RWPE2 (cell line): Measurements from ENCODE around the gene DLGAP4.
A peak's percentile ranks its signal among the peaks of the same experiment; 100 is the strongest.
"Not testable (repeated sequence)": the region's sequence is repeated elsewhere in the genome, so short reads cannot be mapped to it uniquely, and the experiment has no call there.

Experiments used
- ATAC-seq: fragments of 200-7000 bp; cut with Tn5 transposase; 3 replicates; pipeline ENCODE4 v1.9.1; 2021; ENCODE audit warnings: low read depth
- DNase-seq: peaks from one replicate; pipeline ENCODE4 v3.0.0-alpha.2; 2020; ENCODE audit warnings: low spot score
- H3K27ac ChIP-seq: fragments of 450-650 bp; 2 replicates; pipeline ENCODE4 v1.5.1; 2017; ENCODE audit warnings: mild to moderate bottlenecking; ENCODE audit not compliant: poor library complexity, severe bottlenecking
- H3K27me3 ChIP-seq: fragments of 250-450 bp; sonication (Bioruptor Pico); 2 replicates; pipeline ENCODE4 v1.5.1; 2021; ENCODE audit warnings: mild to moderate bottlenecking, moderate library complexity; ENCODE audit not compliant: insufficient read depth, poor library complexity, severe bottlenecking
- H3K36me3 ChIP-seq: fragments of 250-450 bp; sonication (Bioruptor Pico); 2 replicates; pipeline ENCODE4 v1.5.1; 2020; ENCODE audit warnings: low read depth, mild to moderate bottlenecking, moderate library complexity
- H3K4me1 ChIP-seq: fragments of 250-450 bp; sonication (Bioruptor Pico); 2 replicates; pipeline ENCODE4 v1.5.1; 2021; ENCODE audit warnings: mild to moderate bottlenecking, moderate library complexity; ENCODE audit not compliant: insufficient read depth, poor library complexity, severe bottlenecking
- H3K4me3 ChIP-seq: fragments of 250-450 bp; sonication (Bioruptor Pico); 2 replicates; pipeline ENCODE4 v1.5.1; 2021; ENCODE audit warnings: mild to moderate bottlenecking, moderate library complexity; ENCODE audit not compliant: severe bottlenecking
- H3K9me3 ChIP-seq: fragments of 250-450 bp; sonication (Bioruptor Pico); 2 replicates; pipeline ENCODE4 v1.5.1; 2021; ENCODE audit warnings: mild to moderate bottlenecking, moderate library complexity; ENCODE audit not compliant: severe bottlenecking
- TF ChIP-seq, protein P1 (sequence below): fragments of 450-650 bp; IDR thresholded peaks from one replicate; pipeline ENCODE4 v1.5.1; 2017; ENCODE audit warnings: mild to moderate bottlenecking, moderate library complexity; ENCODE audit not compliant: poor library complexity, severe bottlenecking

The DLGAP4 gene

GRCh38 chr20:36519012-36519719, 213.0 kb downstream of the DLGAP4 start:
- Histone ChIP-seq H3K4me3 (no peak overlapping the region), H3K36me3 (peaks cover 91% of the 10 kb centered on the region), H3K4me1 (no peaks in the 10 kb centered on the region), H3K27ac (no peak overlapping the region), H3K9me3 (no peaks in the 10 kb centered on the region), H3K27me3 (no peaks in the 10 kb centered on the region)
- TF ChIP-seq, protein P1, sequence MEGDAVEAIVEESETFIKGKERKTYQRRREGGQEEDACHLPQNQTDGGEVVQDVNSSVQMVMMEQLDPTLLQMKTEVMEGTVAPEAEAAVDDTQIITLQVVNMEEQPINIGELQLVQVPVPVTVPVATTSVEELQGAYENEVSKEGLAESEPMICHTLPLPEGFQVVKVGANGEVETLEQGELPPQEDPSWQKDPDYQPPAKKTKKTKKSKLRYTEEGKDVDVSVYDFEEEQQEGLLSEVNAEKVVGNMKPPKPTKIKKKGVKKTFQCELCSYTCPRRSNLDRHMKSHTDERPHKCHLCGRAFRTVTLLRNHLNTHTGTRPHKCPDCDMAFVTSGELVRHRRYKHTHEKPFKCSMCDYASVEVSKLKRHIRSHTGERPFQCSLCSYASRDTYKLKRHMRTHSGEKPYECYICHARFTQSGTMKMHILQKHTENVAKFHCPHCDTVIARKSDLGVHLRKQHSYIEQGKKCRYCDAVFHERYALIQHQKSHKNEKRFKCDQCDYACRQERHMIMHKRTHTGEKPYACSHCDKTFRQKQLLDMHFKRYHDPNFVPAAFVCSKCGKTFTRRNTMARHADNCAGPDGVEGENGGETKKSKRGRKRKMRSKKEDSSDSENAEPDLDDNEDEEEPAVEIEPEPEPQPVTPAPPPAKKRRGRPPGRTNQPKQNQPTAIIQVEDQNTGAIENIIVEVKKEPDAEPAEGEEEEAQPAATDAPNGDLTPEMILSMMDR, result no peak
- DNase-seq (no peak), ATAC-seq (no peak)

GRCh38 chr20:36519944-36520343, 213.8 kb downstream of the DLGAP4 start:
- H3K27me3 ChIP-seq, result no peaks in the 10 kb centered on the region
- H3K9me3 ChIP-seq, result no peaks in the 10 kb centered on the region
- no peak overlapping the region for H3K4me3 ChIP-seq
- peaks cover 91% of the 10 kb centered on the region for H3K36me3 ChIP-seq
- H3K4me1 ChIP-seq, result no peaks in the 10 kb centered on the region
- DNase-seq (no peak), ATAC-seq (peak; percentile 35; the same call in 1 of the 3 replicates)
- TF ChIP-seq, protein P1, result no peak
- H3K27ac ChIP-seq, result no peak overlapping the region

DNA sequence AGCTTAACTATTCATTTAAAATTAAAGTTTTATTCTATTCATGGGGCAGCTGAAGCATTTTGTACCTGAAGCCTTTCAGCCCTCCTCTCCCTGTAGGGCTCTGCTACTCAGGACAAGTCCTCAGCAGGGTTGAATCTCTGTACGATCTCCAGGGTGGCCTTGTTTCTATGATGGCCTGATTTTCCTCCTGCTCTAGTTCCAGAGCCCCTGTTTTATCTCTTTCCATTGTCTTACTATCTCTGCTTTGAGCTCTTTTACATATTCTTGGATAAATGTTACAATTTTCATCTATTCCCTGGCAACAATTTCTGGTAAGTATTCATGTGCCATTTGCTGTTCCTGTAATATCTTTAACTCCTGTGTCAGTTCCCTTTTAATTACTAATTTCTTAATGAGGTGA, 215.4 kb downstream of the DLGAP4 start:
- Histone ChIP-seq H3K4me3 (no peak overlapping the region), H3K27me3 (no peaks in the 10 kb centered on the region), H3K9me3 (no peaks in the 10 kb centered on the region), H3K36me3 (peaks cover 91% of the 10 kb centered on the region), H3K4me1 (no peaks in the 10 kb centered on the region), H3K27ac (no peak overlapping the region)
- TF ChIP-seq, protein P1, result no peak
- ATAC-seq (no peak), DNase-seq (no peak)

GRCh38 chr20:36522412-36522811, 216.3 kb downstream of the DLGAP4 start:
- peaks cover 99% of the 10 kb centered on the region for H3K36me3 ChIP-seq
- H3K27ac ChIP-seq, H3K4me1 ChIP-seq, H3K9me3 ChIP-seq, ATAC-seq, DNase-seq, H3K27me3 ChIP-seq, H3K4me3 ChIP-seq: not testable (repeated sequence)

GRCh38 chr20:36523341-36523740, 217.2 kb downstream of the DLGAP4 start:
- H3K4me1 ChIP-seq, result no peaks in the 10 kb centered on the region
- H3K9me3 ChIP-seq, result no peaks in the 10 kb centered on the region
- no peak for DNase-seq
- H3K27me3 ChIP-seq, result no peaks in the 10 kb centered on the region
- no peak overlapping the region for H3K4me3 ChIP-seq
- TF ChIP-seq, protein P1, result no peak
- peaks cover 94% of the 10 kb centered on the region for H3K36me3 ChIP-seq
- no peak for ATAC-seq
- H3K27ac ChIP-seq, result no peak overlapping the region
